ENCODE measurements around the gene DYNC2LI1.

DYNC2LI1 gene

DNA sequence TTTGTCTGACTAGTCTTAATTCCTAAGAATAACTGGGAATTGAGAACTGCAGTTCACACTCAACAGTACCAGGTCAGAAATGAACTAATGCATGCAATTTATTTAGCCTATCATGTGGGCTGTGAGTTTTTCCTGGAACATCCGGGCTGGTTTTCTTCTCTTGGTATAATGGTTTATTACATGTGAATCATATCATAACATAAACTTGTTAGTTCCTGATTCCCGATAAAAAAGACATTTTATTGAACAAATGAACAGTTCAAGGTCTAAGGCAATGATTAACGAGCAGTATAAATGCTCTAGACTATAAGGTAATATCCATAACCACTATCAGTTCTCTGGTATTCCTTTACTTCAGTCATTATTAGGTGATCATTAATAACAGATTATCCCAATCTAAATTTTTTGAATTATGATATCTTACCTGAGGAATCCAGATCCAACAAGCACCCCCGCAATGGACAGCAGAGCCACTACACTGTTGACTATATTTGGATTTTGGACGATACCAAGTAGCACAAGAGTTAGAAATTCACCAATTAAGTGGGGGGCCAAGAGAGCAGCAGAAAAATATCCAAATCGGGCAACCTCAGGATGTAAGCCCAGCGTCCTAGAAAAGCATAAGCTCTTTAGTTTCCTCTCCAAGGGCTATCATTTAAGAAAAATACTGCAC, 45.8 kb downstream of the DYNC2LI1 start:
- no peak for DNase-seq

DNA sequence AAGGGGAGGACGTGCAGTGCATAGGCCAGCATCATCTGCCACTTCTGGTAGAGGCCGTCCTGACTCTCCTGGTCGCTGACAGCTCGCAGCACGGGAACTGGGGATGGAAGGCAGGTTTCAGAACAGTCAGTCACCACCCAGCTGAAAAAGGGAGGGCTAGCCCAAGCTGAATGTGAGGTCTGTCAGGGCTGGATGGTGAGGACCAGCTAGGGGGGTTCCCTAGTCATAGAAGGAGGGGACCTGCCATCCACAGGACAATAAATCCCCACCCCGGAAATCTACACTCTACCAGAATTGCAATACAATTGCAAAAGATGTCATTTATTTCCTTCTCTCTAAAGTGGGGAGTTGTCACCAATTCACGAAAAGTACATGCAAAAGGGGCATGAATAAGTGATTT, 49.0 kb downstream of the DYNC2LI1 start:
- DNase-seq = no peak

DNA sequence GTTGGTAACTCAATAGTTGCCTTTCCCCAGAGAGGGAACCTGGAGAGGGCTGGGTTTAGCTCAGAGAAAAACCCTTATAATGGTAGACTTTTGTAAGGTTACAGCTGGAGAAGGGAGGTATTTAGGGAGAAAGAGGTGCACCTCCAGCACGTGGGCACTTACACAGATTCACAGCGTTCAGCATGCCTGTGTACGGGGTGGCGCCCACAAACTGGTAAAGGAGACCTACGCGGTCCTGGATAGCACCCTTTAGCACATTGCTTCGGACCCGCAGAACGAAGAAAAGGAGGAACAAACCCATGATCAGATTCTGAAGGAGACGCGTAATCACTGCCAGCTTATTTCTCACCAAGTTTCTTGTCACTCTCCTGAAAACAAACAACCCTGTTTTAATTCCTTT, 49.9 kb downstream of the DYNC2LI1 start:
- no peak for DNase-seq

GRCh38 chr2:43824512-43824911, 50.7 kb downstream of the DYNC2LI1 start:
- no peak for DNase-seq

DNA sequence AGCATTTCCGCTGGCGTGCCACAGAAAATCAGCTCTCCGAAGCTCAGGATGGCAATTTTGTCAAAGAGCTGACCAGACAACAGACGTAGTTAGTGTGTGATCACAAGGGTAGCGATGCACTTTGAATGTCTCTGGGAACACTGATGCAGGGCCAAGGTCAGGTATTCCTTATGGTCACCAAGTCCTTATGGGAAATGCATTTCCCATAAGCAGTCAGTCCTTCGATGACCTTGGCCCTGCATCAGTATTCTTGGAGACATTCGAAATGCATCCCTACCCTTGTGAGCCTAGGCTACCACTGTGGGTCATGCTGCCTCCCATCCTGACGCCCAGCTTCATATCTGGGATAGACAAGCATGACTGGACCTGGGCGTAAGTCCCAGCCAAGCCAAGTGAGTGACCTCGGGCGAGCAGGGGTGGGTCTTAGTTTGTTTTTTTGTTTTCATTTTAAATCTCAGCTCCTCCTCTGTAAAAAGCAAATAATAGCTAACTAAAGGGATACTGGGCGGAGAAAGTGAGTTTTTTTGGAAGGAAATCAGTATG, 51.2 kb downstream of the DYNC2LI1 start:
- DNase-seq = no peak

DNA sequence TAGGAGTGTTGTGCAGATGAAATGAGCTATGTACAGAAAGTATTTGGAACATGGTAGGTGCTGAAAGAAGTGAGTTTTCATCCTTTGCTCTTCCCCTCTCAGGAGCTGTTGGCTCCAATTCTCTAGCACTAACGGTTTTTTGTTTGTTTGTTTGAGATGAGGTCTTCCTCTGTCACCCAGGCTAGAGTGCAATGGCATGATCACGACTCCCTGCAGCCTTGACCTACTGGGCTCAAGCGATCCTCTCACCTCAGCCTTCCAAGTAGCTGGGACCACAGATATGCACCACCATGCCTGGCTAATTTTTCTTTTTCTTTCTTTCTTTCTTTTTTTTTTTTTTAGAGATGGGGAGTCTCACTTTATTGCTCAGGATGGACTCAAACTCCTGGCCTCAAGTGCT, 52.0 kb downstream of the DYNC2LI1 start:
- DNase-seq = no peak

GRCh38 chr2:43826305-43827250, 52.7 kb downstream of the DYNC2LI1 start:
- DNase-seq = no peak

- DNase-seq = no peak
Measured at GRCh38 chr2:43831543-43832294, 57.9 kb downstream of the DYNC2LI1 start.

- no peak for DNase-seq
Measured at GRCh38 chr2:43832457-43832856, 58.6 kb downstream of the DYNC2LI1 start.

DNA sequence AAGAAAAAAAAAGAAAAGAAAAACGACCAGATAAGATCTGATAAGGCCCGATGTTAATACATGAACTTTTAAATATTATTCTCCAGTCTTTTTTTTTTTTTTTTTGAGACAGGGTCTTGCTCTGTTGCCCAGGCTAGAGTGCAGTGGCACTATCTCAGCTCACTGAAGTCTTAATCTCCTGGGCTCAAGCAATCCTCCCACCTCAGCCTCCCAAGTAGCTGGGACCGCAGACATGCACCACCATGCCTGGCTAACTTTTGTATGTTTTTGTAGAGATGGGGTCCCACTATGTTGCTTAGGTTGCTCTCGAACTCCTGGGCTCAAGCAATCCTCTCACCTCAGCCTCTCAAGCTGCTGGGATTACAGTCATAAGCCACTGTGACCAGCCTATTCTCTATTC, 63.2 kb downstream of the DYNC2LI1 start:
- DNase-seq = no peak

GRCh38 chr2:43837831-43838559, 64.2 kb downstream of the DYNC2LI1 start:
- DNase-seq = no peak

- no peak for DNase-seq
Measured at GRCh38 chr2:43838560-43839267, 64.9 kb downstream of the DYNC2LI1 start, which contains the start of the genes ABCG5 and ABCG8. Gene ABCG5 (minus strand): TSS chr2:43838839. CDS start chr2:43838679, 160 bp downstream. Gene ABCG8 (plus strand): TSS chr2:43838971. CDS start chr2:43839054, 83 bp downstream.

GRCh38 chr2:43839776-43840564, 66.1 kb downstream of the DYNC2LI1 start:
- no peak for DNase-seq

DNA sequence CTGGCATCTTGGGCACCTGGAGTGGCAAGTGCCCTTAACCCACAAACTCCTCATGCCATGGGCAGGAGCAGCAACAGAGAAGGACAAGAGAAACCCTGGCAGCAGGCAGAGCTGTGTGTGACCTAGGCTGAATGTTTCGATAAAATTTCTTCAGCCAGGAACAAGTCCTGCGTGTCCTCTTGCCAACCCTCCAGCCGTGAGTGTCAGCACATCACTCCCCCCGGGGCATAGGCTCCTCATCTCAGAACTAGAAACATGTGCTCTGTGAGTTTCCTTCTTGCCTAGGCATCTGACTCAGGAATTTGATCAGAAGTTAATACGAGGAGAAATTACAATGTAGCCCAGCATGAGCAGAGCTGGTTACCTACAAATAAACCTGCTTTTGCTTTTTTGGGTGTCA, 67.1 kb downstream of the DYNC2LI1 start:
- no peak for DNase-seq

DNA sequence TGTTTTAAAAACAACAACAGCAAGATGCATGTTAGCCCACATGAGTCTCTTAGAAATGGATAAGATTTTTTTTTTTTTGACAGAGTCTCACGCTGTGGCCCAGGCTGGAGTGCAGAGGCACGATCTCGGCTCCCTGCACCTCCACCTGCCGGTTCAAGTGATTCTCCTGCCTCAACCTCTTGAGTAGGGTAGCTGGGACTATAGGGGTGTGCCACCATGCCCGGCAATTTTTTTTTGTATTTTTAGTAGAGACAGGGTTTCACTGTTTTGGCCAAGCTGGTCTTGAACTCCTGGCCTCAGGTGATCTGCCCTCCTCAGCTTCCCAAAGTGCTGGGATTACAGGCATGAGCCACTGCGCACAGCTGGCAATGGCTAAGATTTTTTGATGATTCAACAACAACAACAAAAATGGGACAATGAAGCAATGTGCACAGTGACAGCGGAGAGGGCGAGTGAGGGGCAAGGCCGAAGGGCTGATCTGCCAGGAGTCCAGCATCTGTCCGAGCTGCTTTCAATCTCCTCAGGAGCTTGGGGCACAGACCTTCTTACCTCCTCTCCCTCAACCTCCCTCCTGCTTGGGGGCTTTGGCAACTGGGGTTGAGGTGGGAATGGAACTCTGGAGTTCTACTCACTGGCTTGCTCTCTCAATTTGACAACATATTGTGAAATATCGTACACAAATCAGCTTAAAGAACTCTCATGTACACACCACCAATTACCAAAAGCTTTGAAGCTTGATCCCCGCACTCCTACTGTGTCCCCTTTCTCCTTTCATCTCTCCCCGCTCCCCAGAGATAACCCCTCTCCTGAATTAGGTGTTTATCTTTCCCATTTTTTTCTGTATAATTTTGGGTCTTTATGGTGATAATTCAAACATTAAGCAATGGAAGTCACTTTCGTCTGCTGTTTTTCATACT, 68.4 kb downstream of the DYNC2LI1 start:
- no peak for DNase-seq

GRCh38 chr2:43842866-43843226, 69.0 kb downstream of the DYNC2LI1 start:
- DNase-seq = no peak

DNA sequence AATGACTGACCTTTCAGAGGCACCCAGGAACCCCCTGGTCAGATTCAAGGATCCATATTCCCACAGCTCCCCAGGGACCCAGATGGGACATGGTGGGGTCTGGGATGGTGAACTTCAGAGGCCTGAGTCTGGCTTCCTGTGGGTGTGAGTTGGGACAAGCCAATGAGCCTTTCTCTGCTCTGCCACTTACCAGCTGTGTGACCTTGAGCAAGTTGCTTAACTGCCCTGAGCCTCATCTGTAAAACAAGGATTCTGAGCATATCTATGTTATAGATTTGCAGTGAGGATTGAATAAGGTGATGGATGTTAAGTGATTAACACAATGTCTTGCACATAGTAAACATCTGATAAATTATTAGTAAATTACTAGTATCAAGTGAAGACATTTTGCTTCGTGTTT, 71.3 kb downstream of the DYNC2LI1 start:
- DNase-seq = no peak

- DNase-seq = no peak
Measured at GRCh38 chr2:43846140-43846793, 72.4 kb downstream of the DYNC2LI1 start.

- DNase-seq = no peak
Measured at GRCh38 chr2:43848214-43848613, 74.4 kb downstream of the DYNC2LI1 start.
